SU-DHL-6 (cell line): Measurements from ENCODE around the gene DMD.

Experiments
- H2AFZ ChIP-seq: fragments of 200-600 bp; sonication (generic); 2 replicates; pipeline ENCODE4 v1.6.1; 2014; ENCODE audit warnings: low read depth, mild to moderate bottlenecking, moderate library complexity, mixed read lengths, antibody characterized with exemption, low read length; ENCODE audit not compliant: severe bottlenecking
- H3F3A ChIP-seq: fragments of 200-600 bp; shearing (Covaris generic); 2 replicates; pipeline ENCODE4 v1.6.0; 2016; ENCODE audit warnings: antibody characterized with exemption, mild to moderate bottlenecking; ENCODE audit not compliant: insufficient read depth
- H3K27ac ChIP-seq: fragments of 200-600 bp; sonication (generic); 2 replicates; pipeline ENCODE4 v1.5.1; 2016; ENCODE audit warnings: low read depth, mild to moderate bottlenecking, low read length, moderate library complexity, mixed read lengths
- H3K27me3 ChIP-seq: fragments of 200-600 bp; sonication (generic), shearing (Covaris generic); 2 replicates; pipeline ENCODE4 v1.6.0; 2014; ENCODE audit warnings: mild to moderate bottlenecking, low read length
- H3K36me3 ChIP-seq: fragments of 200-600 bp; sonication (generic); 2 replicates; pipeline ENCODE4 v1.6.1; 2014; ENCODE audit warnings: mild to moderate bottlenecking, low read length, mixed read lengths
- H3K4me2 ChIP-seq: fragments of 300-600, 200-600 bp; shearing (Covaris generic), sonication (generic); 2 replicates; pipeline ENCODE4 v1.6.0; 2014; ENCODE audit warnings: low read length, low read depth, mild to moderate bottlenecking; ENCODE audit not compliant: poor library complexity, severe bottlenecking
- H3K4me3 ChIP-seq: fragments of 200-600 bp; sonication (generic); 2 replicates; pipeline ENCODE4 v1.5.1; 2014; ENCODE audit warnings: antibody characterized with exemption, low read length, mild to moderate bottlenecking, mixed read lengths; ENCODE audit not compliant: insufficient read depth, poor library complexity, severe bottlenecking
- H3K79me2 ChIP-seq: fragments of 200-600 bp; sonication (generic); 2 replicates; pipeline ENCODE4 v1.6.1; 2014; ENCODE audit warnings: mild to moderate bottlenecking, low read length, moderate library complexity; ENCODE audit not compliant: insufficient read depth
- H3K9ac ChIP-seq: fragments of 200-600 bp; sonication (generic); 2 replicates; pipeline ENCODE4 v1.7.0; 2014; ENCODE audit warnings: mild to moderate bottlenecking, low read length
- H3K9me2 ChIP-seq: fragments of 200-600 bp; sonication (generic); replicated peaks from 2 replicates; pipeline ENCODE4 v1.6.1; 2014; ENCODE audit warnings: low read length; ENCODE audit not compliant: insufficient read depth
- H3K9me3 ChIP-seq: fragments of 200-600 bp; sonication (generic); 2 replicates; pipeline ENCODE4 v1.6.1; 2014; ENCODE audit warnings: low read length, mixed read lengths; ENCODE audit not compliant: insufficient read depth
- H4K20me1 ChIP-seq: fragments of 200-600 bp; sonication (generic); 2 replicates; pipeline ENCODE4 v1.6.1; 2014; ENCODE audit warnings: low read depth, mild to moderate bottlenecking, antibody characterized with exemption, low read length, moderate library complexity, mixed read lengths
- EZH2phosphoT487 ChIP-seq: fragments of 200-600 bp; sonication (generic), shearing (Covaris generic); conservative IDR thresholded peaks from 2 replicates; pipeline ENCODE4 v1.6.1; 2018; ENCODE audit warnings: mild to moderate bottlenecking, antibody characterized with exemption, low read length, moderate library complexity, mixed read lengths
- TF ChIP-seq, protein P1 (sequence below): fragments of 200-600 bp; sonication (generic); IDR thresholded peaks from one replicate; pipeline ENCODE4 v1.5.1; 2017; ENCODE audit warnings: antibody characterized with exemption, mild to moderate bottlenecking, low read length, moderate library complexity; ENCODE audit not compliant: insufficient read depth, poor library complexity, severe bottlenecking

The DMD gene

DNA sequence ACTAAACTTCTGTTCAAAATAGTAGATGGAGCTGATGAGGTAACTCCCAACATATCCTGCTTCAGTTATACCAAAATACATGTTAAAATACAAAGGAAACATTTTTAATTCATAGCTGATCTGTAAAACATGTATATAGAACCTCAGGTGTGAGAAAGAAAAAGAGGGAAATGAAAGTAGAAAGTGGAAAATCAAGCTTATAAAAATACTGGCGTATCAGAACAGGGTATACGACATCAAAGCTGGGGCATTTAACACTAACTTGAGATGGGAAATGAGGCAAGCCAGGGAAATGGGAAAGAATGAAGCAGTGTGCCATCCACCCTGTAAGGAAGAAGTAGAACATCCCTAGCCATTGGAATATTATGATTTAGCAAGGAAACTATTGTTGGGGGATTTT lies 767.5 kb downstream of the DMD start:
- H2AFZ ChIP-seq: no peak overlapping the region
- H3K36me3 ChIP-seq: no peaks in the 10 kb centered on the region
- peak overlapping the region; percentile 64 for H3K9ac ChIP-seq
- no peaks in the 10 kb centered on the region for H3K9me3 ChIP-seq
- no peaks in the 10 kb centered on the region for H3K79me2 ChIP-seq
- peak overlapping the region; percentile 93 for H3K4me2 ChIP-seq
- H3F3A ChIP-seq: peaks cover 37% of the 10 kb centered on the region
- no peaks in the 10 kb centered on the region for H3K27me3 ChIP-seq
- TF ChIP-seq, protein P1, sequence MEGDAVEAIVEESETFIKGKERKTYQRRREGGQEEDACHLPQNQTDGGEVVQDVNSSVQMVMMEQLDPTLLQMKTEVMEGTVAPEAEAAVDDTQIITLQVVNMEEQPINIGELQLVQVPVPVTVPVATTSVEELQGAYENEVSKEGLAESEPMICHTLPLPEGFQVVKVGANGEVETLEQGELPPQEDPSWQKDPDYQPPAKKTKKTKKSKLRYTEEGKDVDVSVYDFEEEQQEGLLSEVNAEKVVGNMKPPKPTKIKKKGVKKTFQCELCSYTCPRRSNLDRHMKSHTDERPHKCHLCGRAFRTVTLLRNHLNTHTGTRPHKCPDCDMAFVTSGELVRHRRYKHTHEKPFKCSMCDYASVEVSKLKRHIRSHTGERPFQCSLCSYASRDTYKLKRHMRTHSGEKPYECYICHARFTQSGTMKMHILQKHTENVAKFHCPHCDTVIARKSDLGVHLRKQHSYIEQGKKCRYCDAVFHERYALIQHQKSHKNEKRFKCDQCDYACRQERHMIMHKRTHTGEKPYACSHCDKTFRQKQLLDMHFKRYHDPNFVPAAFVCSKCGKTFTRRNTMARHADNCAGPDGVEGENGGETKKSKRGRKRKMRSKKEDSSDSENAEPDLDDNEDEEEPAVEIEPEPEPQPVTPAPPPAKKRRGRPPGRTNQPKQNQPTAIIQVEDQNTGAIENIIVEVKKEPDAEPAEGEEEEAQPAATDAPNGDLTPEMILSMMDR: no peak
- no peak for TF ChIP-seq EZH2phosphoT487
- H3K4me3 ChIP-seq: no peak overlapping the region
- peak overlapping the region; percentile 100 for H3K27ac ChIP-seq
- H3K9me2 ChIP-seq: no peaks in the 10 kb centered on the region
- H4K20me1 ChIP-seq: no peaks in the 10 kb centered on the region

DNA sequence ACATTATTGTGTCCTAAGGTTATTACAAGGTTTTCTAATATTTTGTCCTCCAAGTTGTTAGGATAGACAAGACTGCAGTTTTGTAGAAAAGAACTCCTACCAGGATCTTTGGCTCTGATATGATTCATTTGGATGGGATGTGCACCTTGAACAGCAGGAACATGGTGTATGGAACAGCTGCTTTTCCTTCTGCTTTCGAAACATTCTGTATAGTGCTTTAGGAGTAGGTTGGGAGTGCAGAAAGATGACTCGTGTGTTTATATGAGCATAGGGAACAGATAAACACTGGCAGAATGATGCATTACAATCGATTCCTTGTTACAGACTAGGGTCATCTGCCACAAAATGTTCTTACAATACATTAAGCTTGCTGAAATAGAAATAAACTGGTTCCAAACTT lies 790.1 kb downstream of the DMD start:
- H3K36me3 ChIP-seq: no peaks in the 10 kb centered on the region
- H3K9ac ChIP-seq: no peak overlapping the region
- H3F3A ChIP-seq: no peaks in the 10 kb centered on the region
- no peaks in the 10 kb centered on the region for H4K20me1 ChIP-seq
- no peak overlapping the region for H2AFZ ChIP-seq
- no peaks in the 10 kb centered on the region for H3K27me3 ChIP-seq
- H3K9me3 ChIP-seq: no peaks in the 10 kb centered on the region
- no peaks in the 10 kb centered on the region for H3K9me2 ChIP-seq
- no peaks in the 10 kb centered on the region for H3K79me2 ChIP-seq
- H3K4me2 ChIP-seq: no peak overlapping the region
- H3K4me3 ChIP-seq: no peak overlapping the region
- no peak overlapping the region for H3K27ac ChIP-seq
- TF ChIP-seq, protein P1: no peak
- TF ChIP-seq EZH2phosphoT487: no peak

DNA sequence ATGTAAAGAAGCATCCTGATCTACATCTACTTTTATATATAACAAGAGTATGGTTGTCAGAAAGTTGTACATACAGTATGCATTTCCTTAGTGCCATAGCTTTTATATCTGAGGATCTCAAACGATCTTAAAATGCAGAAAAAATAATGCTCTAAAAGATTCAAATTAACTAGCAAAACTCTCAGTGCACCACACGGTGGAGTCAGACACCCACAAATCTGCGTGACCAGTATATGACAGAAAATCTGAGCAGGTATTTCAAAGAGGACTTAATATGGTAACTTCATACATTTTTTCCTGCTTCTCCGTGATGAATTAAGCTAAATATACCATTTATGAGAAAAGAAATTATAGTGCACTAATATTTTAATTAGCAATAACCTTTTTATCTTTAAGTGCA lies 803.0 kb downstream of the DMD start:
- peak overlapping the region; percentile 29 for H3K9ac ChIP-seq
- no peaks in the 10 kb centered on the region for H4K20me1 ChIP-seq
- no peaks in the 10 kb centered on the region for H3K79me2 ChIP-seq
- H3K9me2 ChIP-seq: no peaks in the 10 kb centered on the region
- TF ChIP-seq EZH2phosphoT487: no peak
- TF ChIP-seq, protein P1: no peak
- peak overlapping the region; percentile 44; the same call in 1 of the 2 replicates for H3K27ac ChIP-seq
- peak overlapping the region; percentile 44 for H3K4me2 ChIP-seq
- H3K27me3 ChIP-seq: no peaks in the 10 kb centered on the region
- no peaks in the 10 kb centered on the region for H3K36me3 ChIP-seq
- H3F3A ChIP-seq: no peaks in the 10 kb centered on the region
- H3K4me3 ChIP-seq: no peak overlapping the region
- H2AFZ ChIP-seq: peak overlapping the region; percentile 40
- no peaks in the 10 kb centered on the region for H3K9me3 ChIP-seq
